B cell (primary cell): ENCODE data around the gene PTRH1. TPM values are rescaled to one million over a fixed set of nuclear protein-coding genes. Genes with fewer than 3 reads are reported as not detected.

ENCODE experiments used
- ATAC-seq: fragments of 200-7000 bp; cut with Tn5 transposase; one replicate; pipeline ENCODE4 v1.10.0; 2021; ENCODE audit warnings: low read depth, mild to moderate bottlenecking, moderate number of reproducible peaks, moderate library complexity
- CTCF ChIA-PET: fragments of 350-600 bp; sonication (Branson Sonifier 250); formaldehyde crosslinking; loops from one replicate; lab custom pipeline; 2021; ENCODE audit warnings: antibody characterized with exemption, inconsistent platforms; lab: Charles Lee
- POLR2A ChIA-PET: fragments of 350-600 bp; sonication (Branson Sonifier 250); formaldehyde crosslinking; loops from one replicate; lab custom pipeline; 2021; ENCODE audit warnings: antibody characterized with exemption; lab: Charles Lee
- DNase-seq: peaks from one replicate; pipeline ENCODE4 v3.0.0; 2013
- H2AFZ ChIP-seq: 2 replicates; pipeline ENCODE4 v1.6.1; 2012; ENCODE audit warnings: mild to moderate bottlenecking, low read depth, low read length; ENCODE audit not compliant: insufficient read depth, poor library complexity, severe bottlenecking
- H3K27ac ChIP-seq, 2 donors: 1 replicate in 1 of 2; 2 replicates in 1 of 2; pipeline ENCODE4 v1.5.1; 2012 to 2013; ENCODE audit warnings: low read length in 2 of 2, mild to moderate bottlenecking in 2 of 2, moderate library complexity in 1 of 2
- H3K27me3 ChIP-seq, 4 experiments: fragments of 200-600 bp in 1 of 4; sonication (generic) in 1 of 4; replicated peaks in 1 of 4; 1 replicate in 2 of 4; 2 replicates in 2 of 4; pipeline versions ENCODE4 v1.6.1 to v1.7.0; 2013 to 2016; ENCODE audit warnings: low read length in 3 of 4, mild to moderate bottlenecking in 2 of 4, mixed read lengths in 1 of 4, moderate library complexity in 1 of 4; ENCODE audit not compliant: insufficient read depth in 4 of 4, control insufficient read depth in 3 of 4; ENCODE audit errors: control extremely low read depth in 1 of 4
- H3K36me3 ChIP-seq, 2 experiments: replicated peaks in 1 of 2; 1 replicate in 1 of 2; 2 replicates in 1 of 2; pipeline versions ENCODE4 v1.6.1 to v1.7.1; 2013; ENCODE audit warnings: low read length in 1 of 2; ENCODE audit not compliant: insufficient read depth in 2 of 2, control insufficient read depth in 1 of 2; ENCODE audit errors: control extremely low read depth in 1 of 2, extremely low read depth in 1 of 2
- H3K4me1 ChIP-seq, 2 donors: fragments of 200-600 bp in 1 of 2; sonication (generic) in 1 of 2; 1 replicate in 1 of 2; 2 replicates in 1 of 2; pipeline versions ENCODE4 v1.5.1 to v1.6.1; 2013 to 2017; ENCODE audit warnings: low read length in 2 of 2; ENCODE audit not compliant: control insufficient read depth in 2 of 2, insufficient read depth in 2 of 2
- H3K4me2 ChIP-seq: replicated peaks from 2 replicates; pipeline ENCODE3; 2012; ENCODE audit warnings: mild to moderate bottlenecking, low read depth, low read length; ENCODE audit not compliant: poor library complexity, severe bottlenecking
- H3K4me3 ChIP-seq, 5 experiments: fragments of 200-600 bp in 1 of 5; sonication (generic) in 1 of 5; 1 replicate in 3 of 5; 2 replicates in 2 of 5; pipeline versions ENCODE4 v1.5.1 to v1.7.0; 2011 to 2016; ENCODE audit warnings: low read length in 4 of 5, mild to moderate bottlenecking in 4 of 5, low read depth in 2 of 5, control low read depth in 1 of 5, moderate library complexity in 1 of 5; ENCODE audit not compliant: insufficient read depth in 1 of 5; ENCODE audit errors: control extremely low read depth in 1 of 5, extremely low read depth in 1 of 5
- H3K79me2 ChIP-seq: fragments of 200-600 bp; sonication (generic); one replicate; pipeline ENCODE4 v1.6.0; 2016; ENCODE audit warnings: low read length; ENCODE audit not compliant: control insufficient read depth, insufficient read depth
- H3K9ac ChIP-seq: fragments of 200-600 bp; sonication (generic); 2 replicates; pipeline ENCODE4 v1.6.1; 2017; ENCODE audit warnings: mild to moderate bottlenecking, low read length, moderate library complexity
- H3K9me3 ChIP-seq, 3 donors: one replicate each; pipeline versions ENCODE4 v1.6.1 to v1.7.1; 2013; ENCODE audit warnings: low read length in 2 of 3; ENCODE audit not compliant: control insufficient read depth in 2 of 3, insufficient read depth in 1 of 3; ENCODE audit errors: control extremely low read depth in 1 of 3
- H4K20me1 ChIP-seq: 2 replicates; pipeline ENCODE4 v1.6.0; 2012; ENCODE audit warnings: mild to moderate bottlenecking, low read length; ENCODE audit not compliant: insufficient read depth, control insufficient read depth, poor library complexity, severe bottlenecking
- H3K27ac Mint-ChIP-seq: one replicate; pipeline ENCODE4 v1.8.0; 2021; ENCODE audit warnings: mixed read lengths
- H3K27me3 Mint-ChIP-seq: one replicate; pipeline ENCODE4 v1.8.0; 2021; ENCODE audit warnings: mixed read lengths
- H3K4me1 Mint-ChIP-seq: one replicate; pipeline ENCODE4 v1.8.0; 2021; ENCODE audit warnings: mixed read lengths
- H3K4me3 Mint-ChIP-seq: one replicate; pipeline ENCODE4 v1.8.0; 2021; ENCODE audit warnings: mixed read lengths
- H3K9me3 Mint-ChIP-seq: one replicate; pipeline ENCODE4 v1.8.0; 2022; ENCODE audit warnings: mixed read lengths; ENCODE audit not compliant: insufficient read depth
- EZH2 ChIP-seq: IDR thresholded peaks from 2 replicates; pipeline ENCODE4 v1.6.1; 2012; ENCODE audit warnings: borderline replicate concordance, low read depth, mild to moderate bottlenecking, moderate library complexity, low read length; ENCODE audit not compliant: insufficient read depth, poor library complexity, severe bottlenecking
- WGBS: methylation state at CpG from one replicate; pipeline ENCODE4 v1.1.5; 2013; ENCODE audit warnings: missing lambda C conversion rate; ENCODE audit not compliant: insufficient coverage; 5-methylcytosine and 5-hydroxymethylcytosine counted together
- intact Hi-C: fragments of 100-400 bp; cut with micrococcal nuclease; formaldehyde crosslinking; loops from one replicate; pipeline ENCODE4 v1.10.0; 2022
- polyA plus RNA-seq: library from polyadenylated mRNA; depleted of rRNA; stranded (reverse); fragments of >200 nt; gene quantifications from 2 replicates; pipeline ENCODE4 v1.2.3, GENCODE V29; 2012
- total RNA-seq, 2 donors: library from RNA; stranded (reverse); fragments of 120-200 nt in 1 of 2; gene quantifications; 1 replicate in 1 of 2; 2 replicates in 1 of 2; pipeline versions ENCODE4 v1.2.3 to v1.2.4, GENCODE V29; 2013 to 2022
- TF ChIP-seq, protein P1 (sequence below): fragments of 200-600 bp; IDR thresholded peaks from one replicate; pipeline ENCODE4 v1.8.0; 2022; ENCODE audit warnings: antibody characterized with exemption, mild to moderate bottlenecking

PTRH1 gene
- total and polyA plus RNA-seq, 2 donors (not counting 1 experiment from before 2014, with no cell fraction given) = 6.3 to 7.6 TPM

GRCh38 chr9:127720865-127721227, 5.4 kb upstream of the PTRH1 start:
- H3K27ac Mint-ChIP-seq = no peak overlapping the region

GRCh38 chr9:127720031-127720864, 4.8 kb upstream of the PTRH1 start:
- 78% methylated on average over 12 of the region's 12 CpGs for WGBS
- Histone ChIP-seq H3K79me2 (peaks cover 3% of the 10 kb centered on the region), H3K4me1 (peaks cover 6% of the 10 kb centered on the region in 2 donors), H3K27me3 (no peaks in the 10 kb centered on the region), H3K9me3 (no peaks in the 10 kb centered on the region), H3K4me2 (no peak overlapping the region), H3K9ac (no peak overlapping the region), H3K4me3 (no peak overlapping the region), H4K20me1 (no peaks in the 10 kb centered on the region), H3K36me3 (no peaks in the 10 kb centered on the region), H2AFZ (no peak overlapping the region), H3K27ac (no peak overlapping the region)
- no peaks in the 10 kb centered on the region for H3K9me3 Mint-ChIP-seq
- no peak overlapping the region for H3K27ac Mint-ChIP-seq
- ChIA-PET POLR2A (no interaction called here), CTCF (no interaction called here)
- no peak for DNase-seq
- ATAC-seq = no peak
- peaks cover 14% of the 10 kb centered on the region for H3K4me1 Mint-ChIP-seq
- H3K27me3 Mint-ChIP-seq = no peaks in the 10 kb centered on the region
- H3K4me3 Mint-ChIP-seq = no peak overlapping the region
- intact Hi-C loops = no loop called here
- no peak for TF ChIP-seq EZH2
- TF ChIP-seq, protein P1, sequence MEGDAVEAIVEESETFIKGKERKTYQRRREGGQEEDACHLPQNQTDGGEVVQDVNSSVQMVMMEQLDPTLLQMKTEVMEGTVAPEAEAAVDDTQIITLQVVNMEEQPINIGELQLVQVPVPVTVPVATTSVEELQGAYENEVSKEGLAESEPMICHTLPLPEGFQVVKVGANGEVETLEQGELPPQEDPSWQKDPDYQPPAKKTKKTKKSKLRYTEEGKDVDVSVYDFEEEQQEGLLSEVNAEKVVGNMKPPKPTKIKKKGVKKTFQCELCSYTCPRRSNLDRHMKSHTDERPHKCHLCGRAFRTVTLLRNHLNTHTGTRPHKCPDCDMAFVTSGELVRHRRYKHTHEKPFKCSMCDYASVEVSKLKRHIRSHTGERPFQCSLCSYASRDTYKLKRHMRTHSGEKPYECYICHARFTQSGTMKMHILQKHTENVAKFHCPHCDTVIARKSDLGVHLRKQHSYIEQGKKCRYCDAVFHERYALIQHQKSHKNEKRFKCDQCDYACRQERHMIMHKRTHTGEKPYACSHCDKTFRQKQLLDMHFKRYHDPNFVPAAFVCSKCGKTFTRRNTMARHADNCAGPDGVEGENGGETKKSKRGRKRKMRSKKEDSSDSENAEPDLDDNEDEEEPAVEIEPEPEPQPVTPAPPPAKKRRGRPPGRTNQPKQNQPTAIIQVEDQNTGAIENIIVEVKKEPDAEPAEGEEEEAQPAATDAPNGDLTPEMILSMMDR = no peak

More at GRCh38 chr9:127720865-127721227, 5.4 kb upstream of the PTRH1 start:
- Mint-ChIP-seq H3K9me3 (no peaks in the 10 kb centered on the region), H3K4me1 (peaks cover 10% of the 10 kb centered on the region), H3K4me3 (no peak overlapping the region), H3K27me3 (no peaks in the 10 kb centered on the region)
- no peaks in the 10 kb centered on the region for H4K20me1 ChIP-seq
- no peaks in the 10 kb centered on the region for H3K27me3 ChIP-seq
- DNase-seq (no peak), ATAC-seq (no peak)
- POLR2A ChIA-PET = no interaction called here
- H3K4me2 ChIP-seq = no peak overlapping the region
- no peaks in the 10 kb centered on the region for H3K9me3 ChIP-seq
- no peak for TF ChIP-seq EZH2
- TF ChIP-seq, protein P1 = no peak
- CTCF ChIA-PET = no interaction called here
- peaks cover 6% of the 10 kb centered on the region in 2 donors for H3K4me1 ChIP-seq
- no peak overlapping the region for H3K9ac ChIP-seq
- intact Hi-C loops = no loop called here
- H3K36me3 ChIP-seq = no peaks in the 10 kb centered on the region
- H3K27ac ChIP-seq = no peak overlapping the region
- H2AFZ ChIP-seq = no peak overlapping the region
- H3K79me2 ChIP-seq = peaks cover 3% of the 10 kb centered on the region
- H3K4me3 ChIP-seq = no peak overlapping the region
